Activated CD4-positive, CD25-positive, alpha-beta regulatory T cell treated with anti-CD3 and anti-CD28 coated beads, Interleukin-2, amount 50 U/mL, for 16 hours (primary cell): ENCODE data around the gene MST1R.

Experiments used
- DNase-seq: peaks from one replicate; pipeline ENCODE4 v3.0.0-alpha.2; 2020; ENCODE audit warnings: low read depth, low spot score

Gene MST1R

GRCh38 chr3:49840388-49840787 is 63.3 kb downstream of the MST1R start:
- no peak for DNase-seq

DNA sequence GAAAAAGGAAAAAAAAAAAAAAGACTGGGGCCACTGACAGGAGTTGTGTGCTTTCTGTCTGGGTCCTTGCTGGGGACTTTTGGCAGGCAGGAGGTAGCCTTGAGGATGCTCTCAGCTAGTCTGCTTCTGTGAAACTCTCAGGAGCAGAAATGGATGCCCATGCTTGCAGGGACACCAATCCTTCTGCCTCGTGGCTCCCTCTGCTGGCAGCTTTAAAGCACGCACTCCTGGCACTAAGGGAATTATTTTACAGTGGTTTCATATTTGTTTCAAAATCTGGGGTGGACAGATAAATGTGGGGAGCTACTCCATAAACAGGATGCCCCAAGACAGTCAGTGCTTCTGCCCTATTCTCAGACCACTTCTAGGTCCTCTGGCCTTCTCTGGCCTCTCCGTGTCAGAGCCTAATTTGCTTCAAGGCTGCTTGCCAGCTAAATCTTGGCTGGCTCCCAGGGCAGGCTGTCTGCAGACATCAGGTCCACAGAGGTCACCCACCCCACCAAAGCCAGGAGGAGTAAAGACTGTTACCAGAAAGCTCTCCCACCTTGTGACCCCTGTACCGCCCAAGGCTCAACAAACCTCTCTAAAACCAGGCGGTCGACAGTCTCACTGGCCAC is 64.4 kb downstream of the MST1R start:
- peak; percentile 65 for DNase-seq
